ENCODE measurements around the gene RBMS2.

RBMS2 gene

GRCh38 chr12:56632701-56633467 is 111.3 kb downstream of the RBMS2 start:
- DNase-seq (ENCODE audit: low spot score) = no peak
- H3K4me3 ChIP-seq = peak overlapping the region; percentile 96
- peak overlapping the region; percentile 98 for H3K27ac ChIP-seq
- TF ChIP-seq, protein P1, sequence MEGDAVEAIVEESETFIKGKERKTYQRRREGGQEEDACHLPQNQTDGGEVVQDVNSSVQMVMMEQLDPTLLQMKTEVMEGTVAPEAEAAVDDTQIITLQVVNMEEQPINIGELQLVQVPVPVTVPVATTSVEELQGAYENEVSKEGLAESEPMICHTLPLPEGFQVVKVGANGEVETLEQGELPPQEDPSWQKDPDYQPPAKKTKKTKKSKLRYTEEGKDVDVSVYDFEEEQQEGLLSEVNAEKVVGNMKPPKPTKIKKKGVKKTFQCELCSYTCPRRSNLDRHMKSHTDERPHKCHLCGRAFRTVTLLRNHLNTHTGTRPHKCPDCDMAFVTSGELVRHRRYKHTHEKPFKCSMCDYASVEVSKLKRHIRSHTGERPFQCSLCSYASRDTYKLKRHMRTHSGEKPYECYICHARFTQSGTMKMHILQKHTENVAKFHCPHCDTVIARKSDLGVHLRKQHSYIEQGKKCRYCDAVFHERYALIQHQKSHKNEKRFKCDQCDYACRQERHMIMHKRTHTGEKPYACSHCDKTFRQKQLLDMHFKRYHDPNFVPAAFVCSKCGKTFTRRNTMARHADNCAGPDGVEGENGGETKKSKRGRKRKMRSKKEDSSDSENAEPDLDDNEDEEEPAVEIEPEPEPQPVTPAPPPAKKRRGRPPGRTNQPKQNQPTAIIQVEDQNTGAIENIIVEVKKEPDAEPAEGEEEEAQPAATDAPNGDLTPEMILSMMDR (IDR thresholded peaks at IDR 0.05) = no peak

DNA sequence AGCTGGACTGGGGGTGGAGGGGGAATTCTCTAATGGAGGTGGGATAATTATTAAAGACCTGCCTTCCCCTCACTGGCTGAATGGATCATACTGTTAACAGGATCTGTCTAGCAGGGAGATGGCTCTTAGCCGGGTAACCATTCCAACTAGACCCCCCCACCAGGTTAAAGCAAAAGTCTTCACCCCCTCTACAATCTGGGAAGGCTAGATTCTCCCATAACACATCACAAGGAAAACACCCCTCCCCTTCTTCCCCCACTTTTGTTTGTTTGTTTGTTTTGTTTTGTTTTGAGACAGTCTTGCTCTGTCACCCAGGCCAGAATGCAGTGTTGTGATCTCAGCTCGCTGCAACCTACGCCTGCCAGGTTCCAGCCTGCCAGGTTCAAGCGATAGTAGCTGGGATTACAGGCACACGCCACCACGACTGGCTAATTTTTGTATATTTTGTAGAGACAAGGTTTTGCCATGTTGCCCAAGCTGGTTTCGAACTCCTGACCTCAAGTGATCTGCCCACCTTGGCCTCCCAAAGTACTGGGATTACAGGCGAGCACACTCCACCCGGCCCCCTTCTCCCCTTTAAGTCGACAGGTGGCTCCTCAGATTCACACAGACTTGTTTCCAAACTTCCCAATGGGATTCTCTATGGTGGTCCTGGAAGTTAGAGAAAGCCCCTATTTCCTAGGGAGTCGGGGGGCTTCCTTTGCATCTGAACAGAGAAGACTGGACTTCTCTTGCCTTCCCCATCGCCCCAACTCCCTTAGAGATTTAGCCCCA is 112.0 kb downstream of the RBMS2 start:
- peak overlapping the region; percentile 98 for H3K27ac ChIP-seq
- TF ChIP-seq, protein P1 (IDR thresholded peaks at IDR 0.05) = no peak
- H3K4me3 ChIP-seq = peak overlapping the region; percentile 96
- no peak for DNase-seq (ENCODE audit: low spot score)

DNA sequence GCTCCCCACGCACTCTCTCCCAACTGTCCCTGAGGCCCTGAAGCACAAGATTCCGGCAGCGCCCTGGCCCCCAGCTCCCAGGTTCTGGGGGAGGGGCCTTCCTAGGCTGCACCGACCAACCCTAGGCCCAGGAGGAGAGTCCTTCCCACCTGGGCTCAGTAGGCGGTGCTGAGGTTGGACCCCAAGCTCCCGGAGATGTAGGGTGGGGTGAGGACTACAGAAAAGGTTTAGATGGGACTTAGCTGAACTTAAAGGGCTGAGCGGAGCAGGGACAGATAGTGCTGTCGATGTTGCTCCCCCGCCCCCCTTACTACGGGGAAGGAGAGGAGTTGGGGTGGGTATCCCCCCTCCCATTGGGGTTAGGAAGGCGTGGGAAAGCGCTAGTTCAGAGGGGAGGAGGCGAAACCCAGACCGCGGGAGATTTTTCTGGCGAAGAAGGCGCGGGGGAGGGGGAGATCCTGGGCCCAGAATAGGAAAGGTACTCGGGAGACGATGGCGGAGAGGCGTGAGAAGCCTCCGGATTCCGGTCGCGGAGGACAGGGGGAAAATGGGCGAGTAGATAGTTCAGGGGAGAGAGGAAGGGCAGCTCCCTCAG is 112.7 kb downstream of the RBMS2 start:
- TF ChIP-seq, protein P1 (IDR thresholded peaks at IDR 0.05) = no peak
- DNase-seq (ENCODE audit: low spot score) = no peak
- H3K27ac ChIP-seq = peak overlapping the region; percentile 98
- H3K4me3 ChIP-seq = peak overlapping the region; percentile 96

DNA sequence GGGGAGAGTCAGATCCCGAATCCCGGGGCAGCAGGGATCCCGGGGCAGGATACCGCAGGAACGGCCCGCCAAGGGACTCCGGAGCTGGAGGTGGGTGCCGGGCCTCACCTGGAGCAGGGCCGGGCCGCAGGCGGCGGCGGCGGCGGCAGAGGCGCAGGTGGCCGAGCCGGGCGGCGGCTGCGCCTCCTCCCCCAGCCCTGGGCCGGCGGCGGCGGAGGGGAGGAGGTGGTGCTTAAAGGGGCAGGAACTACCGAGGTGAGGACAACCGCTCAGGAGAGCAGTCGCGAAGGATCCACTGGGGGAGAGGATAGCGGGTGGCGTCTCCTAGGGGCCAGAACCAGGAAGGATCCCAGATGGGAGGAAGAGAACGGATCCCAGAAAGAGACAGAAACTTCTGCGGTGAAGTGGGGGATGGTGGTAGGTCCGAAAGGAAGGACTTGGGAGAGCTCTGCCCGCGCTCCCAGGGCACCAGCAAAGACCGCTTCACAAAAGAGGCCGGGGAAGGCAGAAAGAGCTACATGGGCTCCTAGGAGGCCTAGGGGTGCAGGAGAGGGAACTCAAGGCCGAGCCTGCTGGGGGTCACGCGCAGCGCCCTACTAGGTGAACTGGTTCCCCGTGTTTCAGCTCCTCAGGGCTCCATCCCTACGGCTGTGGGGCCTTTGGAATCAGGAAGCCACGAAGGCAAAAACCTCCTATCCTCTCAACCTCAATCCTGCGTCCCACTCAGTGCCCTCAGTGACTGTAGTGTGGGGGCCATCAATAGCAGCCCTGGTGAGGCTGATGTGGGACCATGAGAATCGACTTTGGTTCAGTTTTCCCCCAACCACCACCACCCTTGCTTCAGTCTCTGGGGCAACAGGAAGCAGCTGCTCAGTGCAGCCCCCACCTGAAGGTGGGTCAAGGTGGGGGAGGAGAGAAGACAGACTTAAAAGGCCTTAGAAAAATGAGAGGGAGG is 113.5 kb downstream of the RBMS2 start:
- H3K27ac ChIP-seq = peak overlapping the region; percentile 98
- TF ChIP-seq, protein P1 (IDR thresholded peaks at IDR 0.05) = no peak
- H3K4me3 ChIP-seq = peak overlapping the region; percentile 96
- DNase-seq (ENCODE audit: low spot score) = peak; percentile 82

GRCh38 chr12:56635806-56636674 is 114.4 kb downstream of the RBMS2 start:
- TF ChIP-seq, protein P1 (IDR thresholded peaks at IDR 0.05) = no peak
- peak overlapping the region; percentile 96 for H3K4me3 ChIP-seq
- DNase-seq (ENCODE audit: low spot score) = peak; percentile 95
- H3K27ac ChIP-seq = peak overlapping the region; percentile 98
